GM13976 (cell line): ENCODE data around the gene HMX1.

Experiments used
- DNase-seq: peaks from one replicate; pipeline ENCODE4 v3.0.0; 2012; ENCODE audit warnings: low spot score
- in situ Hi-C: fragments of 300-500 bp; cut with MboI; formaldehyde crosslinking; loops from one replicate; pipeline ENCODE4 v1.12.0; 2022; ENCODE audit warnings: low sequenced_read_pairs, mixed read lengths, inconsistent platforms; ENCODE audit not compliant: unreplicated experiment
- TF ChIP-seq, protein P1 (sequence below): IDR thresholded peaks from 2 replicates; pipeline ENCODE4 v1.5.1; 2012; ENCODE audit warnings: borderline replicate concordance, mild to moderate bottlenecking; ENCODE audit not compliant: insufficient read depth; ENCODE audit errors: extremely low read depth, missing control alignments, control extremely low read depth

HMX1 gene

DNA sequence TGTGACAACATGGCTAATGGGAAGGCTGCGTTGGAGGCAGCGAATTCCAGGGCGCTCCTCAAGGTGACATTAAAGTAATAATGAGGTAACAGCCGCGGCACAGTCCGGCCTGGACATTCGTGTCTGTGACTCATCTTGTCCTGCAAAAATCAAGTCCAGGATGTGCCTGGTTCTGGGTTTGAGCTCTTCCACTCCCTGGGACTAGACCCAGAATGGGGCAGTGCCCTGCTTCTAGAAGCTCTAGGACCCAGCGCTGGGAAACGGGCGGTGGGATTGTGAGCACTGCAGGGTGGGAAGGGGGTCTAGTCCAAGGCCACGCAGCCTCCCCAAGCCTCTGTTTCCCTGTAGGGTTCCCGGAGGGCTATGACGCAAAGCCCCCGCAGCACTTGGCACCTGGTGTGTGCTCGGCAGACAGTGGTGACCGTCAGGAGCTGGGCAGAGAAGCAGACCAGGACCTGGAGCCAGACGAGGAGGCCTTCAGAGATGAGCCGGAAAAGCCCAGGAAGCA lies 34.9 kb downstream of the HMX1 start:
- TF ChIP-seq, protein P1, sequence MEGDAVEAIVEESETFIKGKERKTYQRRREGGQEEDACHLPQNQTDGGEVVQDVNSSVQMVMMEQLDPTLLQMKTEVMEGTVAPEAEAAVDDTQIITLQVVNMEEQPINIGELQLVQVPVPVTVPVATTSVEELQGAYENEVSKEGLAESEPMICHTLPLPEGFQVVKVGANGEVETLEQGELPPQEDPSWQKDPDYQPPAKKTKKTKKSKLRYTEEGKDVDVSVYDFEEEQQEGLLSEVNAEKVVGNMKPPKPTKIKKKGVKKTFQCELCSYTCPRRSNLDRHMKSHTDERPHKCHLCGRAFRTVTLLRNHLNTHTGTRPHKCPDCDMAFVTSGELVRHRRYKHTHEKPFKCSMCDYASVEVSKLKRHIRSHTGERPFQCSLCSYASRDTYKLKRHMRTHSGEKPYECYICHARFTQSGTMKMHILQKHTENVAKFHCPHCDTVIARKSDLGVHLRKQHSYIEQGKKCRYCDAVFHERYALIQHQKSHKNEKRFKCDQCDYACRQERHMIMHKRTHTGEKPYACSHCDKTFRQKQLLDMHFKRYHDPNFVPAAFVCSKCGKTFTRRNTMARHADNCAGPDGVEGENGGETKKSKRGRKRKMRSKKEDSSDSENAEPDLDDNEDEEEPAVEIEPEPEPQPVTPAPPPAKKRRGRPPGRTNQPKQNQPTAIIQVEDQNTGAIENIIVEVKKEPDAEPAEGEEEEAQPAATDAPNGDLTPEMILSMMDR: no peak
- in situ Hi-C loops: no loop called here
- DNase-seq: no peak

DNA sequence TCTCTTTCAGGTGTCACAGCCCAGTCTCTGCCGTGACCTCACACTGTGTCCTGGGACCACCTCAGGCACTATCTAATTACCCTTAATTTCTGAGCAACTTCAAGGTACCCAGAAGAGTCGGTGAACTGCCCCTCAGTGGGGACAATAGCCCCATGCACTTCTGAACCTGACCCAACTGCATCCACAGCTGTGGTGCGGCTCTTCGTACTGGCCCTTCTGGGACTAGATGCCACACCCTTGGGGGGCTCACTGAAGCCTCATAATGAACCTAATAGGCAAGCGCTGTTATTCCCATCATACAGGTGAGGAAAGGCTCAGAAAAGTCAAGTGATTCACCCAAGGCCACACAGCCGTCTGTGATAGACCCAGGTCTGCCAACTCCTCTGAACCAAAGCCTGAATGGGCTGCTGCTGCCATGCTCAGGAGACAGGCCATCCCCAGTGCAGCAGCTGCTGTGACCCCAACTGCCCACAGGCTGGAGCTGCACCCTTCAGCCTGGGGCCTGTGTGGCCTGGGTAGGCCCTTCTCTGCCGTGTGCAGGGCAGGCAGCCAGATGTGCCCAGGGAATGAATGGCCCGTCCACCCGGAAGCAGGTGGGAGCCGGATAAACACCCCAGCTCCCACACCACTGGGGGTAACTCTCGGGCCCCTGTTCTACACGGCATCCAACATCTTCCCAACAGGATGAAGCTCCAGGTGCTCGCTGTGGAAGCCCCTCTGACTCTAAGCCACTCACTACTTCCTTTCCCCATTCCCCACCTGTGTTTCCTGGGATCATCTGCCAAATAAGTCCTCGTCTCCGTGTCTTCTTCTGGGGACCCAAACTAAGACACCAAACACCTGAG lies 35.9 kb downstream of the HMX1 start:
- DNase-seq: no peak
- in situ Hi-C loops: no loop called here
- TF ChIP-seq, protein P1: no peak

DNA sequence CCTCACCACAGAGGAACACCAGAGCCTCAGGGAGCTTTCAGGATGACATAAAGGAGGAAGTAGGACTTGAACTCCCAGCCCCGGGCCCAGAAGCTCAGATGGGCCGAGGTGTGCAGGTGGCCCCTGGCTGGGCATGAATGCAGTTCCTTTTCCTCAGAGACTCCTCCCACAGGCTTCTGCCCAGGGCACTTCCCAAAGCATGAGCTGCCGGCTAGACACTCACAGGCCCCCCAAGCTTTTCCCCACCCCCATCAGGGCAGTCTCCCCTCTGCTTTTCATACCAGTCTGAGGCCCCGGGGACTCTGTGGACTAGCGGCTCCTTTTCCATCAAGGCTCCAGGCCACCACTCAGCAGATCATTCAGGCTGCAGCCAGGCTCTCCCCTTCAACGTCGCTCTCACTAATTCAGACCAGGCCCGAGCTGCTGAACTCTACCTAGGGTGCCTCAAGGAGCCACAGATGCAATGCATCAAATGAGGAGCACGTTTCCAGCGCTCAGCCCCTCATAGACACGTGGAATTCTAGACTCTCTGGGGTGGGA lies 36.9 kb downstream of the HMX1 start:
- no peak for DNase-seq
- in situ Hi-C loops: no loop called here
- TF ChIP-seq, protein P1: no peak

DNA sequence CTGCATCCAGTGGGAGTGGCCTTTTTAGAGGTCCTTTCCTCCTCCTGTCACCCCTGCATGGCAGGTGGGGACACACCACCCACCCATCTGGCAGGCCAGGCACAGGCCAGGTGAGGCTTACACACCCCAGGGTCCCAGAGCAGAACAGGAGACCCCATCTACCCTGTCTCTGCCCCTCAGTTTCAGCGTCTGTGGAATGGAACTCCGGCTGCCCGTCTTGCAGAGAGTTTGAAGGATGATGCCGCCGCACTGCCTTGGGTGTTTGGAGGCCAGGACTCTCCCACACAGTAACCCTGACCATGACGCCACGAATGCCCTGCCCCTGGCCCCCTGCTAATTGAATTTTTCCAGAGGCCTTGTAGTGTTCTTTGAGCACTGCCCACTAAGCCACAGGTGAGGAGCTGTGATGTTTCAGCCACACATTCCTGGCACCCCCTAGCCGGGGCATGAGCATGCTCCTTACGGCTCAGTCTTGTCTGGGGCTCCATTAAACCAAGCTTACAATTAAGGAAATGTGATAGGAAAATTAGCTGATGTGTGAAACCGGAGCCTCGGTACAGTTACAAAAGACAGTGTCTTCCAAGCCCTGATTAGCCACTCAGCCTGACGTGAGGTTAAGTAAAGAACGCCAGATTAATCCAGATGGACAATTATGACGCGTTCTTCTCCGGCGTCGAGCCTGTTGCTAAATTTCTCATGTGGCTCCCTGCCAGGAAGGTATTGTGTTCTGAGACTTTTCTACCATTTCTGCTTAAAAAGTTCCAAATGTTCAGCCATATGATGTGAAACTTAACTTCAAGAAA lies 39.3 kb downstream of the HMX1 start:
- in situ Hi-C loops: no loop called here
- no peak for DNase-seq
- TF ChIP-seq, protein P1: no peak

DNA sequence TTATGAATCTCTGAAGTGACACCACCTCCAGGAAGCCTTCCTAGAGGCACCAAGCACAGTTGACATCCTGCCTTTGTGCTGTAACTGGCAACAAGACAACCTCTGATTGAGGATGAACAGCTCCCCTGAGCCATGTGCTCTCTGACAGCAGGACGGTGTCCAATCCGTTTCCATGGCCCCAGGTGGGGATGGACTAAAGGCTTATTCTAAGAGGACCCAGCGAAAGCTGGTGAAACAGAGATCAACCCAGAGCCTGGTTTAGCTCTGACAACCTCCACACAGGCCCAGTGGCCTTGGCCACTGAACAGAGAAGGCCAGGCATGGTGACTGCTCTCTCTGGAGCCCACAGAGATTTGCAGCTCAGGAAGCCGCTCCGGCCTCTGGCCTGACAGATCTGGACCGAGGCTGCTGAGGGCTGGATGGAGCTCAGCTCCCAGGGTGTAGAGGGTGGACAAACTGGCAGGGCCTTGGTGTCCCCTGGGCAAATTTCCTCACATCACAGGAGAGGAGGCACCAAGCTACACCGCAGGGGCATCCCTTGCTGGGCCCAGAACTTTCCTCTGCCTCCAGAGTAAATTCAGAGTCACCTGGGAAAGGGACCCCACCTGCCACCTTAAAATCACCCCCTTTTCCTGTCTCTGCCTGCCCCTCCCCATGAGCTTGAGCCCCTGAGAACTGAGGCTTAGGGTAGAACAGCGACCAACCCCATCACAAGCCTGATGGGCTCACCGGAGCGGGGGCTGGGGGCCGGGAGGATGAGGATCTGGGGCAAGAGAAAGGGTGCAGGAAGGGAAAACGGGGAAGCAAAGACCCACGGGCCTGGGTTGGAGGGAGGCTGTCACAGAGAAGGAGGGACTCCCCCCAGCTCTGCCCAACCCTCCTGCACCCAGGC lies 40.2 kb downstream of the HMX1 start:
- in situ Hi-C loops: no loop called here
- no peak for DNase-seq
- TF ChIP-seq, protein P1: no peak
